Measurements from ENCODE around the gene CRPPA.
A peak's percentile ranks its signal among the peaks of the same experiment; 100 is the strongest.
"Not testable (repeated sequence)": the region's sequence is repeated elsewhere in the genome, so short reads cannot be mapped to it uniquely, and the experiment has no call there.

The CRPPA gene

GRCh38 chr7:16421333-16422102, at the start of gene CRPPA:
Gene CRPPA, minus strand, starts transcription at chr7:16421538. Its CDS starts 216 bp downstream, at chr7:16421322.
- Histone ChIP-seq H3K4me3 (ENCODE audit: low read length) (peak within 1 kb of the TSS; percentile 85), H3K4me1 (ENCODE audit: control insufficient read depth, insufficient read depth, low read length) (no peaks in the 10 kb centered on the region), H3K27ac (ENCODE audit: low read length) (no peak within 1 kb of the TSS), H3K36me3 (ENCODE audit: control insufficient read depth, insufficient read depth, low read length) (no peaks in the 10 kb centered on the region), H3K9me3 (ENCODE audit: control insufficient read depth, insufficient read depth, low read length) (no peaks in the 10 kb centered on the region), H3K27me3 (ENCODE audit: control insufficient read depth, insufficient read depth, low read length) (no peaks in the 10 kb centered on the region; the same call in 1 of the 2 replicates)
- DNase-seq (ENCODE audit: low read depth, low spot score): no peak
- WGBS (ENCODE audit: insufficient coverage, insufficient read length): no CpG with 5 or more reads among the region's 50 CpGs

- Histone ChIP-seq H3K27me3 (ENCODE audit: control insufficient read depth, insufficient read depth, low read length) (no peaks in the 10 kb centered on the region), H3K4me3 (ENCODE audit: low read length) (no peak within 1 kb of the TSS), H3K27ac (ENCODE audit: low read length) (no peak within 1 kb of the TSS), H3K4me1 (ENCODE audit: control insufficient read depth, insufficient read depth, low read length) (0 out of 2 replicates have a peak, but pooled peaks cover 2% of the 10 kb centered on the region), H3K9me3 (ENCODE audit: control insufficient read depth, insufficient read depth, low read length) (no peaks in the 10 kb centered on the region), H3K36me3 (ENCODE audit: control insufficient read depth, insufficient read depth, low read length) (no peaks in the 10 kb centered on the region)
- no CpG with 5 or more reads among the region's 10 CpGs for WGBS (ENCODE audit: insufficient coverage, insufficient read length)
- DNase-seq (ENCODE audit: low read depth, low spot score): peak; percentile 9
Measured at GRCh38 chr7:16465469-16466361, 44.4 kb upstream of the CRPPA start, which contains the start of gene SOSTDC1. Gene SOSTDC1, minus strand, starts transcription at chr7:16465738. Its CDS starts 70 bp downstream, at chr7:16465668.

- Histone ChIP-seq H3K36me3 (ENCODE audit: control insufficient read depth, insufficient read depth, low read length) (no peaks in the 10 kb centered on the region), H3K4me3 (ENCODE audit: low read length) (no peak overlapping the region), H3K27me3 (ENCODE audit: control insufficient read depth, insufficient read depth, low read length) (no peaks in the 10 kb centered on the region), H3K9me3 (ENCODE audit: control insufficient read depth, insufficient read depth, low read length) (no peaks in the 10 kb centered on the region), H3K4me1 (ENCODE audit: control insufficient read depth, insufficient read depth, low read length) (0 out of 2 replicates have a peak, but pooled peaks cover 2% of the 10 kb centered on the region), H3K27ac (ENCODE audit: low read length) (no peak overlapping the region)
- WGBS (ENCODE audit: insufficient coverage, insufficient read length): 100% methylated on average over 2 of the region's 10 CpGs
- no peak for DNase-seq (ENCODE audit: low read depth, low spot score)
Measured at GRCh38 chr7:16463949-16464715, 42.8 kb upstream of the CRPPA start.

DNA sequence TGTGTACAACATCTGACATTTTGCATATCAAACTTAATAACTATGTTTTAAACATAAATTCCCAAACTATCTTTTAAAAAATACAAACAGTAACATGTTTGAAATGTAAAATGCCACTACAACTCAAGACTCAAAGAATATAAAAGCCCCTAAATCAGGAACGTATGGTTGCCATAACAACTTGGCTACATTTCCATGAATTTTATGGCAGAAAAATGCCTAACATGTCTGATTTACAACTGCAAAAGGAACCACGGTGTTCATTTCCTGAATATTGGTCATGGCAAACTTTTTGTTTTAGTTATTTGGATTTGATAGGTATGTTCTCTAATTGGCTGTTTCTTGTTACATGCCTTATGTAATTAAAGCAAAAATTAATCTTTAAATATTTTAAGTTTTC, 42.2 kb upstream of the CRPPA start:
- Histone ChIP-seq H3K4me3 (ENCODE audit: low read length) (no peak overlapping the region), H3K36me3 (ENCODE audit: control insufficient read depth, insufficient read depth, low read length) (no peaks in the 10 kb centered on the region), H3K9me3 (ENCODE audit: control insufficient read depth, insufficient read depth, low read length) (no peaks in the 10 kb centered on the region), H3K27ac (ENCODE audit: low read length) (no peak overlapping the region), H3K27me3 (ENCODE audit: control insufficient read depth, insufficient read depth, low read length) (no peaks in the 10 kb centered on the region), H3K4me1 (ENCODE audit: control insufficient read depth, insufficient read depth, low read length) (0 out of 2 replicates have a peak, but pooled peaks cover 2% of the 10 kb centered on the region)
- no CpG with 5 or more reads among the region's 2 CpGs for WGBS (ENCODE audit: insufficient coverage, insufficient read length)
- DNase-seq (ENCODE audit: low read depth, low spot score): no peak

DNA sequence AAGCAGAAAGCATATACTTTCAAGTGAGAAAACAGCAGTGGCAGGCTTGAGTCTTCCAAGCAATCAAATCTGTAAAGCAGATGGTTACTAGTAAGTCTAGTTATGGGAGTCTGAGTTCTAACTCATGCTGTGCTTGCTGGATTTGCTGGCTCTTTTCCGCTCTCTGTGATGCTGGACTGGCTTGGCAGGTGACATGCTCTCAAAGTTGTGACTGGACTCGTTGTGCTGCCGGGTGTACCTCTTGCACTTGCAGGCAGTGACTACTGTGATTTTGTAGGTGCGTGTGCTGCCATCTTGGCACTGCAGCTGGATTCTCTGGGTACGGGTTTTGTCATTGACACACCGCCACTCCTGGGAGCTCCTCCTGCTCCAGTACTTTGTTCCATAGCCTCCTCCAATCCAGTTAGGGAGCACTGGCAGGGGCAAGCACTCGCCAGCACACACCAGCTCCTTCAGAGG, 41.1 kb upstream of the CRPPA start:
- Histone ChIP-seq H3K36me3 (ENCODE audit: control insufficient read depth, insufficient read depth, low read length) (no peaks in the 10 kb centered on the region), H3K4me1 (ENCODE audit: control insufficient read depth, insufficient read depth, low read length) (0 out of 2 replicates have a peak, but pooled peaks cover 2% of the 10 kb centered on the region), H3K9me3 (ENCODE audit: control insufficient read depth, insufficient read depth, low read length) (no peaks in the 10 kb centered on the region), H3K27me3 (ENCODE audit: control insufficient read depth, insufficient read depth, low read length) (no peaks in the 10 kb centered on the region), H3K27ac (ENCODE audit: low read length) (no peak overlapping the region), H3K4me3 (ENCODE audit: low read length) (no peak overlapping the region)
- no peak for DNase-seq (ENCODE audit: low read depth, low spot score)
- WGBS (ENCODE audit: insufficient coverage, insufficient read length): no CpG with 5 or more reads among the region's 7 CpGs

GRCh38 chr7:16460789-16461493, 39.6 kb upstream of the CRPPA start:
- H3K36me3 ChIP-seq (ENCODE audit: control insufficient read depth, insufficient read depth, low read length): no peaks in the 10 kb centered on the region
- H3K9me3 ChIP-seq (ENCODE audit: control insufficient read depth, insufficient read depth, low read length): no peaks in the 10 kb centered on the region
- DNase-seq (ENCODE audit: low read depth, low spot score): no peak
- no peak overlapping the region for H3K4me3 ChIP-seq (ENCODE audit: low read length)
- no peak overlapping the region for H3K27ac ChIP-seq (ENCODE audit: low read length)
- no CpG with 5 or more reads among the region's 2 CpGs for WGBS (ENCODE audit: insufficient coverage, insufficient read length)
- H3K27me3 ChIP-seq (ENCODE audit: control insufficient read depth, insufficient read depth, low read length): no peaks in the 10 kb centered on the region
- 0 out of 2 replicates have a peak, but pooled peaks cover 2% of the 10 kb centered on the region for H3K4me1 ChIP-seq (ENCODE audit: control insufficient read depth, insufficient read depth, low read length)

GRCh38 chr7:16456303-16456702, 35.0 kb upstream of the CRPPA start:
- H3K27me3 ChIP-seq (ENCODE audit: control insufficient read depth, insufficient read depth, low read length); H3K9me3 ChIP-seq (ENCODE audit: control insufficient read depth, insufficient read depth, low read length); H3K36me3 ChIP-seq (ENCODE audit: control insufficient read depth, insufficient read depth, low read length); H3K27ac ChIP-seq (ENCODE audit: low read length); H3K4me3 ChIP-seq (ENCODE audit: low read length); DNase-seq (ENCODE audit: low read depth, low spot score); H3K4me1 ChIP-seq (ENCODE audit: control insufficient read depth, insufficient read depth, low read length): not testable (repeated sequence)
- WGBS (ENCODE audit: insufficient coverage, insufficient read length): no CpG with 5 or more reads among the region's 1 CpG

DNA sequence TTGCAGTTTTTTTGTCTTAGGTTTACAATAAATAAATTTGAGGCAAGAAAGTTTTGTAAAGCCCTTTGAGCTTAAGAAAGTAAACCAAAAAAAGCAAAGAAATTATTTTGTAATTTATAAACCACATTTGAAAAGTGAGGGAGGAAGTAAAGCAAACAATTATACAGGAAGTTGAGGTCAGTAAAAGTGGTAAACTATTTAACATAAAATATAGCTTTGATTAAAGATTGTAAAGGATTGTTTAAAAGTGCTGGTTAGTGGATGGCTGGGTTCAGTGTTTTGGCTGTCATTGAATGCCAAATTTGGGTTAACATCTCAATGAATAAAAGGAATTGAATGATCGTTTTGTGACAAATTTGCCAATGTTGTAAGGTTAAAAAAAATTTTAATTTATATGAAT, 34.3 kb upstream of the CRPPA start:
- DNase-seq (ENCODE audit: low read depth, low spot score): no peak
- Histone ChIP-seq H3K4me3 (ENCODE audit: low read length) (no peak overlapping the region), H3K27me3 (ENCODE audit: control insufficient read depth, insufficient read depth, low read length) (no peaks in the 10 kb centered on the region), H3K4me1 (ENCODE audit: control insufficient read depth, insufficient read depth, low read length) (no peaks in the 10 kb centered on the region), H3K9me3 (ENCODE audit: control insufficient read depth, insufficient read depth, low read length) (no peaks in the 10 kb centered on the region), H3K27ac (ENCODE audit: low read length) (no peak overlapping the region), H3K36me3 (ENCODE audit: control insufficient read depth, insufficient read depth, low read length) (no peaks in the 10 kb centered on the region)
- WGBS (ENCODE audit: insufficient coverage, insufficient read length): no CpG with 5 or more reads among the region's 1 CpG

GRCh38 chr7:16450366-16450765, 29.0 kb upstream of the CRPPA start:
- no peaks in the 10 kb centered on the region for H3K4me1 ChIP-seq (ENCODE audit: control insufficient read depth, insufficient read depth, low read length)
- H3K9me3 ChIP-seq (ENCODE audit: control insufficient read depth, insufficient read depth, low read length): no peaks in the 10 kb centered on the region
- no peak overlapping the region for H3K4me3 ChIP-seq (ENCODE audit: low read length)
- WGBS (ENCODE audit: insufficient coverage, insufficient read length): no CpG with 5 or more reads among the region's 6 CpGs
- H3K27ac ChIP-seq (ENCODE audit: low read length): no peak overlapping the region
- DNase-seq (ENCODE audit: low read depth, low spot score): no peak
- H3K27me3 ChIP-seq (ENCODE audit: control insufficient read depth, insufficient read depth, low read length): no peaks in the 10 kb centered on the region
- H3K36me3 ChIP-seq (ENCODE audit: control insufficient read depth, insufficient read depth, low read length): no peaks in the 10 kb centered on the region
